ENCODE measurements around the gene GPSM1. TPM values are rescaled to one million over a fixed set of nuclear protein-coding genes. Genes with fewer than 3 reads are reported as not detected.
A peak's percentile ranks its signal among the peaks of the same experiment; 100 is the strongest.

The GPSM1 gene
- total RNA-seq, 3 donors from 2014 or later, result 12.8 to 13.6 (median 13.4) TPM

- Mint-ChIP-seq H3K4me1 (ENCODE audit: low read depth) (peaks cover 7% of the 10 kb centered on the region), H3K36me3 (ENCODE audit: insufficient read depth) (no peaks in the 10 kb centered on the region)
Observed at GRCh38 chr9:136325358-136325757, 2.0 kb upstream of the GPSM1 start.

DNA sequence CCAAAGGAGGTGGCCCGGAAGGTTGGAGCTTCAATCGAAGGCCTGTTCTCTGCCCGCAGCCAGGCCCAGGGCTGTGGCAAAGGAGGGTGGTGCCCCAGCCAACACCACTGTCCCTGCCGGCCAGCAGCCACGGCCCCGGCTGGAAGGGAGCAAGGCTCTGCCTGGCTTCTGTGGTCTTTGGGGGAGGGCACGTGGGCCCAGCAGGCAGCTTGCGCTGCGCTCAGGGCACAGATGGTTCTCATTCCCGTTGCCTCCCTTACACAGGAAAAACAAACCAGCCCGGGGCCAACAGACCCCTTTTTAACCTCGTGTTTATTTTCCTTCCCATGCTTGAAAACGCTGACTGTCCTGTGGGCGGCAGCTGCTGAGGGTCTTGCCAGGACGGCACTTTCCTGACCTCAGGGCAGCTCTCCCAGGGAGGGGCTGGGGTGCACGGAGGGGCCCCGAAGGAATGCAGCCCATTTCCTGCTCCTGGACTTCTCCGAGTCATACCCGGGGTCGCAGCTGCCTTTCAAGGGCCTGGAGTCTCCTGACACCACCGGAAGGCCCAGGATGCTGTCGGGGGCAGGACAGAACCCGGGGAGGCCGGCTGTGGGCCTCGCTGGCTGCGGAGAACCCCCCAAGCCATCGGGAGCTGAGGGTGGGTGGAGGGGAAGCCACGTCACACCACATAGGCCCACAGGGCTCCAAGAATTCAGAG, 1.1 kb upstream of the GPSM1 start:
- H3K9me3 Mint-ChIP-seq, result no peaks in the 10 kb centered on the region
- peaks cover 7% of the 10 kb centered on the region for H3K4me1 Mint-ChIP-seq (ENCODE audit: low read depth)
- H3K4me3 Mint-ChIP-seq, result no peak overlapping the region
- no peaks in the 10 kb centered on the region for H3K36me3 Mint-ChIP-seq (ENCODE audit: insufficient read depth)
- ATAC-seq (no peak), DNase-seq (no peak)
- H3K27me3 Mint-ChIP-seq (ENCODE audit: low read depth), result peaks cover 2% of the 10 kb centered on the region

More at GRCh38 chr9:136325358-136325757, 2.0 kb upstream of the GPSM1 start:
- Mint-ChIP-seq H3K9me3 (no peaks in the 10 kb centered on the region), H3K4me3 (no peak overlapping the region), H3K27me3 (ENCODE audit: low read depth) (peaks cover 2% of the 10 kb centered on the region)
- ATAC-seq (no peak), DNase-seq (no peak)

DNA sequence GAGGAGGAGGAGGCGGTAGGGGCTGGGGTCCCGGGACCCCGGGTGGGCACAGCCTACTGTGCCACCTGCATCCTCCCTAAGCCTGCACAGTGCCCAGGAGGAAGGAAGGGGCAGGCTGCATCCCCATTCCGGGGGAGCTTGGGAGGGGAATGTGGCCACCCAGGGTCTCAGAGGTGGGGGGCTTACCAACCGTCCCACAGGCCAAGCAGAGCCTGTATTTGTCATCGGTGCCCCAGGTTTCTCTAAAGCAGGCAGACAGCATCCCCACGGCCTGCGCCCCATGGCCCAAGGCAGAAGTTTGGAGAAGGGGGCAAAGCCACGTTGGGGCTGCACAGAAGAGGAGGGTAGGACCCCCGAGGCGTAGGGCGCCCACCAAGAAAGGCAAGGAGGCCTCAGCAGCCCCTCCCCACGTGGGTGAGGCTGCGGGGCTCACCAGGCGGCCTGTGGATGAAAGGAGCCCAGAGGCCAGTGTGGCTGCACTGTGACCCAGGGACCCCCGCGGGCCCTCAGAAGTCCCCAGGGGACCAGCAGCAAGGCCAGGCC, 507 bp upstream of the GPSM1 start:
- Mint-ChIP-seq H3K4me3 (peak overlapping the region; percentile 74), H3K27me3 (ENCODE audit: low read depth) (peaks cover 2% of the 10 kb centered on the region), H3K36me3 (ENCODE audit: insufficient read depth) (no peaks in the 10 kb centered on the region), H3K4me1 (ENCODE audit: low read depth) (peaks cover 7% of the 10 kb centered on the region), H3K9me3 (no peaks in the 10 kb centered on the region)
- no peak for ATAC-seq
- DNase-seq, result no peak

DNA sequence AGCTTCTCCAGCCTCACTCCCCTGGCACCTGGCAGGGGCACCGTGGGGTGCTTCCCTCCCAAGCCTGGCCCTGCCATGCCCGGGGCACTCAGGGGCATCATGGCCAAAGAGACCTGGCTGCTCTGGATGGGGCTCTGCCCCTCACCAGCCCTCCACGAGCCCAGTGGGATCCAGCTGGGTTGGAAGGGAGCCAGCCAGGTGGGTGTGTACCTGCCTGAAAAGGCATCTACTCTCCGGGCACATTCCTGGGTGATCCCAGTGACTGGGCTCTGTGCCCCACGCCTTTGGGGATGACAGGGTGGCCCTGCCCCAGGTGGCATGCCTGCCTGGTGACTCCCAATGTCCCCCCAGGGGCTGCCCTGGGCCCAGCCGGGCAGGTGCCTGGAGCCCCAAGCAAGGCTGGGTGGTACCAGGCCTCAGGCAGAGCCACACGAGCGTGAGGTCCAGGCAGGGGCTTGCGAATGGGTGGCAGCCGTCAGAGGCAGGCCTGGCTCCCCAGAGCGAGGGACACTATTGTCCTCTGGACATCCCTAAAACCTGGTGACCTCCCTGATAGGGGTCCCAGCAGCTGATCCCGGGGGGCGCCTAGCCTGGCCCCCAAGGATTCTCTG, 777 bp downstream of the GPSM1 start:
- Mint-ChIP-seq H3K36me3 (ENCODE audit: insufficient read depth) (no peaks in the 10 kb centered on the region), H3K27me3 (ENCODE audit: low read depth) (peaks cover 2% of the 10 kb centered on the region), H3K4me1 (ENCODE audit: low read depth) (peaks cover 7% of the 10 kb centered on the region), H3K4me3 (peak overlapping the region; percentile 60), H3K9me3 (no peaks in the 10 kb centered on the region)
- peak in 1 of 2 donors; percentile 20 for ATAC-seq
- DNase-seq, result no peak

GRCh38 chr9:136328622-136329041, 1.3 kb downstream of the GPSM1 start:
- Mint-ChIP-seq H3K27me3 (ENCODE audit: low read depth) (peaks cover 2% of the 10 kb centered on the region), H3K36me3 (ENCODE audit: insufficient read depth) (no peaks in the 10 kb centered on the region)
- ATAC-seq, result no peak

DNA sequence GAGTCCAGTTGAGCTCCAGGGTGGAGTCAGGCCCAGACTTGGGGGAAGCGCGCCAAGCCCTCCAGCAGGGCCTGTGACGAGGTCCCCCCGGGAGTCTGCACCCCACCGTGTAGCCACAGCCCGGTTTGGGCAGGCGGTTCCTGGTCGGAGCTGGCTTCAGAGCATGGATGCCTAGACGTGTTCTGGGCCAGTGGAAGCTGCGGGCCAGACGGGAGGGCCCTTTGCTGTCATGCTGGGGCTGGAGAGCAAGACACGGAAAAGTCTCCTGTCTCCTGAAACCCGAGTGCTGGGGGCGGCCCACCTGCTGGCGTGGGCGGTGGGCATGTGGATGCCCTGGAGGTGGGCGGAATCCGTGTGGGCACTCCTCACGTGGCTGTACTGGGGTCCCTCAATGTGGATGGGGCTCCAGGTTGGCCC, 1.9 kb downstream of the GPSM1 start:
- DNase-seq, result no peak
- Mint-ChIP-seq H3K4me1 (ENCODE audit: low read depth) (peaks cover 5% of the 10 kb centered on the region), H3K4me3 (peak overlapping the region; percentile 60), H3K9me3 (no peaks in the 10 kb centered on the region), H3K27me3 (ENCODE audit: low read depth) (peaks cover 2% of the 10 kb centered on the region), H3K36me3 (ENCODE audit: insufficient read depth) (no peaks in the 10 kb centered on the region)
- ATAC-seq, result no peak

More at GRCh38 chr9:136328622-136329041, 1.3 kb downstream of the GPSM1 start:
- Mint-ChIP-seq H3K9me3 (no peaks in the 10 kb centered on the region), H3K4me1 (ENCODE audit: low read depth) (peaks cover 5% of the 10 kb centered on the region), H3K4me3 (peak overlapping the region; percentile 60)
- DNase-seq, result no peak

- Mint-ChIP-seq H3K36me3 (ENCODE audit: insufficient read depth) (no peaks in the 10 kb centered on the region), H3K27me3 (ENCODE audit: low read depth) (peaks cover 2% of the 10 kb centered on the region), H3K4me1 (ENCODE audit: low read depth) (peaks cover 5% of the 10 kb centered on the region), H3K9me3 (no peaks in the 10 kb centered on the region), H3K4me3 (no peak overlapping the region)
- DNase-seq (no peak), ATAC-seq (no peak)
Observed at GRCh38 chr9:136329636-136330405, 2.5 kb downstream of the GPSM1 start.

DNA sequence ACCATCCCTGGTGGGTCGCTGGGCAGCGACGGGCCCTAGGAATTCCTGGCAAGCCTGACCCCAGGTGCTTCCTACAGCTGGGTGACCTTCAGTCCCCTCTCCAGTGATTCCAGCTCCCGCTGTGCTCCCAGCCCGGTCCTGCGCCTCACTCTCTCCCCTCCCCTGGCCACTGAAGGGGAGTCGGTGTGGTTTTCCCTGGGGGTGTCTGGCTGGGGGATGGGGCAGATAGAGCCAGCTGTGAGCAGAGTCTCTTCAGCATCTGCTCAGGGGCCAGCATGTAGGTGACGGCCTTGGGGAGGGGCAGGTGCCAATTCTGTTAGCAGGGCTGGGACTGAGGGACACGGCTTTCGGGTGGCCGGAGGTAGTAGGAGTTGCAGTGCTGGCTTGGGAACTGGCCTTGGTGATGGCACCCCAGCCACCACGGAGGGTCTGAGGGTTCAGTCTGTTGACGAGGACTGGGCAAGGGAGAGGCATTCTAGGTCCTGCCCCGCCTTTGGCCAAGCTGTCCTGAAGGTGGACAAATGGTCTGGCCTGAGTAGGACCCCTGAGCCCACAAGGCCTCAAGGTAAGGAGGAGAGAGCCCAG, 3.2 kb downstream of the GPSM1 start:
- Mint-ChIP-seq H3K27me3 (ENCODE audit: low read depth) (peaks cover 2% of the 10 kb centered on the region), H3K4me1 (ENCODE audit: low read depth) (peaks cover 5% of the 10 kb centered on the region), H3K36me3 (ENCODE audit: insufficient read depth) (no peaks in the 10 kb centered on the region), H3K9me3 (no peaks in the 10 kb centered on the region), H3K4me3 (no peak overlapping the region)
- ATAC-seq (no peak), DNase-seq (no peak)

GRCh38 chr9:136331030-136331429, 3.7 kb downstream of the GPSM1 start:
- Mint-ChIP-seq H3K9me3 (no peaks in the 10 kb centered on the region), H3K27me3 (ENCODE audit: low read depth) (peaks cover 2% of the 10 kb centered on the region), H3K36me3 (ENCODE audit: insufficient read depth) (no peaks in the 10 kb centered on the region), H3K4me3 (no peak overlapping the region), H3K4me1 (ENCODE audit: low read depth) (peaks cover 5% of the 10 kb centered on the region)
- ATAC-seq, result no peak
- DNase-seq, result no peak

GRCh38 chr9:136331556-136332481, 4.5 kb downstream of the GPSM1 start:
- H3K4me1 Mint-ChIP-seq (ENCODE audit: low read depth), result peaks cover 4% of the 10 kb centered on the region
- no peak overlapping the region for H3K4me3 Mint-ChIP-seq
- no peaks in the 10 kb centered on the region for H3K36me3 Mint-ChIP-seq (ENCODE audit: insufficient read depth)
- H3K9me3 Mint-ChIP-seq, result no peaks in the 10 kb centered on the region
- DNase-seq (no peak), ATAC-seq (no peak)
- H3K27me3 Mint-ChIP-seq (ENCODE audit: low read depth), result peaks cover 2% of the 10 kb centered on the region

GRCh38 chr9:136332482-136332983, 5.2 kb downstream of the GPSM1 start:
- Mint-ChIP-seq H3K27me3 (ENCODE audit: low read depth) (peaks cover 2% of the 10 kb centered on the region), H3K9me3 (no peaks in the 10 kb centered on the region), H3K36me3 (ENCODE audit: insufficient read depth) (no peaks in the 10 kb centered on the region), H3K4me3 (no peak overlapping the region), H3K4me1 (ENCODE audit: low read depth) (peaks cover 3% of the 10 kb centered on the region)
- no peak for DNase-seq
- ATAC-seq, result no peak

DNA sequence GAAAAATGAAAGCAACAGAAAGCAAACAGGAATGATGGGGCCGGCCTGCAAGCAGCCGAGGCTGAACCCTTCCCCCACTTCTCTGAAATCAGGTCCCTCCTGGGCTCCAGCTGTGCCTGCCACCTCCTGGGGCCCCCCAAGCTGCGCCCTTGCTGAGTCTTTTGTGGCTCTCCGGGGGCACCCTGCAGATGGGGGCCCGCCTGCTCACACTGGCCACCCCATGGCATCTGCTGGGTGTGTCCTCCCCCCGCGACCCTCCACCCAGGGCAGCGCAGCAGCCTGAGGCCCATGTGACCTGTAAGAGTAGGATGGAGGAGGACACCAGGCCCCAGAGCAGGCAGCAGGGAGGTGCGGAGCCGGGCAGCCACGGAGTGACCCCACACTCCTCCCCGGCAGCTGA, 5.7 kb downstream of the GPSM1 start:
- peaks cover 2% of the 10 kb centered on the region for H3K27me3 Mint-ChIP-seq (ENCODE audit: low read depth)
- no peaks in the 10 kb centered on the region for H3K9me3 Mint-ChIP-seq

DNA sequence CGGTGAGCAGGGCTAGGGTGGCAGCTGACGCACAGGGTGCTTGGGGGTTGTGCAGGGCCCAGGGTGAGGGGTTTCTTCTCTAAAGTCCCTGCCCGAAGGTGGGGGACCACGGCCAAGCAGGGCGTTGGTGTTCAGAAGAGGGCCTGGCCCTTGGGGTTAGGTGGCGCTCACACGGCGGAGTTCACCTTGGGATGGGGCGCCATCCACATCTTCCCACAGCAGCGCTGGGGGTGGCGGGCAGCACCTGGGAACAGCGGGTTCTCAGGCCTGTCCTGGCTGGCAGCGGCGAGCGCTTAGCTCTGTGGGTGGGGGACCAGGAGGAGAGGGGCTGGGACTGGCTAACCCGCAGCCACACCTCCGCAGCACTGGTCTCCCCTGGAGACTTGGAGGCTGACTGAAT, 6.1 kb downstream of the GPSM1 start:
- no peak for ATAC-seq
- Mint-ChIP-seq H3K9me3 (no peaks in the 10 kb centered on the region), H3K27me3 (ENCODE audit: low read depth) (peaks cover 2% of the 10 kb centered on the region), H3K36me3 (ENCODE audit: insufficient read depth) (no peaks in the 10 kb centered on the region), H3K4me1 (ENCODE audit: low read depth) (peaks cover 3% of the 10 kb centered on the region), H3K4me3 (no peak overlapping the region)
- no peak for DNase-seq

More for the DNA sequence above, 5.7 kb downstream of the GPSM1 start:
- ATAC-seq, result no peak
- DNase-seq, result no peak
- H3K4me1 Mint-ChIP-seq (ENCODE audit: low read depth), result peaks cover 3% of the 10 kb centered on the region
- no peaks in the 10 kb centered on the region for H3K36me3 Mint-ChIP-seq (ENCODE audit: insufficient read depth)
- H3K4me3 Mint-ChIP-seq, result no peak overlapping the region
